ENCODE data around the gene ULK4.
"Not testable (repeated sequence)": the region's sequence is repeated elsewhere in the genome, so short reads cannot be mapped to it uniquely, and the experiment has no call there.

ULK4 gene

DNA sequence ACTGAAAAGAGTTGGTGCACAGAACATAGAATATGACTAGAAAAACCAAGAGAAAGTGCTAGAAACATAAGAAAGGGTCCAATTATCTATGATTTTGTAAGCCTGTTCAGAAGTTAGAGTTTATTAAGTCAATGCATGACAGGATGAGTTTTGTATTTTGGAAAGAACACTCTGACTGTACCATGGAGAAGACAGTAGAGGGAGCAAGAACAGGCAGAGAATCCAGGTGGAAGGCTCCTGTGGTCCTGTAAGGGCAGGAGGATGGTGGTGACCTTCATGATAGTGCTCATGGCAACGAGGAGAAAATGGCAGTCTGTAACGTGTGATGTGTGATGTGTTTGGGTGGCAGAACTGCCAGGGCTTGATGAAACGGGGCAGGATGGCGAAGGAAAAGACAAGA is 513.5 kb downstream of the ULK4 start:
- DNase-seq (ENCODE audit: low read depth, low spot score): no peak

DNA sequence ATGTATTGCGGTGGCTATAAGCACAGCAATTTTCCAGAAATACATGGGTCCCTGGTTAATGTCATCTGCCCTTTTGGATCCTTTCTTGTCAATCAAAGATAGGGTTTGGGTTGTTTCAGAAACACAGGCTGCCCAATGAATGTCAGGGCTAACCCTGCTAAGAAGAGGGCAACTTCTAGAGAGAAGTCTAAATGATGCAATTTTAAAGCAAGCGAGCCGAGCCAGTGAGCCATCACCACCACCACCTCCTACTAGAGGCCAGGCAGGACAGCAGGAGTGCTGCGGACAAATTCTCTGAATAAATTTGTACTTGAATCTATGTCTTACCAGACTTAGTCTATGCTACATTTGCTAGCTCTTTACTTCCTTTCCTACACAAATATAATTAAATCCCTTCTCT is 514.2 kb downstream of the ULK4 start:
- DNase-seq (ENCODE audit: low read depth, low spot score): no peak

DNA sequence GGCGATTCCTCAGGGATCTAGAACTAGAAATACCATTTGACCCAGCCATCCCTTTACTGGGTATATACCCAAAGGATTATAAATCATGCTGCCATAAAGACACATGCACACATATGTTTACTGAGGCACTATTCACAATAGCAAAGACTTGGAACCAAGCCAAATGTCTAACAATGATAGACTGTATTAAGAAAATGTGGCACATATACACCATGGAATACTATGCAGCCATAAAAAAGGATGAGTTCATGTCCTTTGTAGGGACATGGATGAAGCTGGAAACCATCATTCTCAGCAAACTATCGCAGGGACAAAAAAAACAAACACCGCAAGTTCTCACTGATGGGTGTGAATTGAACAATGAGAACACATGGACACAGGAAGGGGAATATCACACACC is 515.6 kb downstream of the ULK4 start:
- DNase-seq (ENCODE audit: low read depth, low spot score): not testable (repeated sequence)

DNA sequence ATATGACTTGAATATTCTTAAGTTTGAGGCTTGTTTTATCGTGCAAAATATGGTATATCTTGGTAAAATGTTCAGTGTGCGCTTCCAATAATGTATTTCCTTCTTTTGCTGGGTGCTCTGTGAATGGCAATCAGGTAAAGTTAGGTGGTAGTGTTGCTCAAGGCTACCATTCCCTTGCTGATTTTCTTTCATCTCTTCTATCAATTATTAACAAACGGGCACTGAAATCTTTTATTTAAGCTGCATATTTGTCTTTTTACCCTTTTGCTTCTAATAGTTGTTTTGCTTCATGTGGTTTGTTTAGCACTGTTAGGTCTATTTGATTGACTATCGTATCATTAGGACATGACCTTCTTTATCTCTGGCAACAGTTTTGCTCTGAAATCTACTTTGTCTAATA is 520.3 kb downstream of the ULK4 start:
- no peak for DNase-seq (ENCODE audit: low read depth, low spot score)

DNA sequence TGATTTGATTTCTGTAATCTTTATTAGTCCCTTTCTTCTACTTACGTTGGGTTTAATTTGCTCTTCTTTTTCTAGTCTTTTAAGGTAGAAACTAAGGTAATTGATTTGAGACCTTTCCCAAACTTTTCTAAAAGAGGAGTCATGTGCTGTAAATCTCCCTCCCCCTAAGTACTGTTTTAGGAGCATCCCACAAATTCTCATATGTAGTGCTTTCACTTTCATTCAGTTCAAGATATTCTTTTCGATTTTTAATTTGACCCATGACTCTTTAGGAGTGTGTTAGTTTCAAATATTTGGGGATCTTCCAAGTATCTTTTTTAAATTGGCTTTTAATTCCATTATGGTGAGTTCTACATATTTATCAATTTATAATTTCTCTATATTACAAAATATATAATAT is 520.8 kb downstream of the ULK4 start:
- no peak for DNase-seq (ENCODE audit: low read depth, low spot score)

DNA sequence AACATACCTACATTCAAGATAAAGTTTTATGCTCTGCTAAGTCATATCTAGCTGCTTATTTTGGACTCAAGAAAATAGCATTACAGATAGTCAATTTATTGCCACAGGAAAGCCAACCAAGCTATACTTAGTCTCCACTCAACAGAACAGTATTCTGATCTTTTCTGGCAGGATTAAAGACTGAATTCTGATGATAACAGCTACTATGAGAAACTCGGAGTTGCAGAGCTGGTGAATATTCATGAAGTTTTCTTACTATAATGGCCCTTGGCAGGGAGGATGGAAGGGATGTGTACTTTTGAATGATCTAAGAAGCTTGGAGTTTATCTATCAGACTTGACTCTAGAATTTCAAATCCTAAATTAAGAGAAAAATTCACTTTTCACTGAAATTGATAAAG is 524.9 kb downstream of the ULK4 start:
- DNase-seq (ENCODE audit: low read depth, low spot score): peak; percentile 40

DNA sequence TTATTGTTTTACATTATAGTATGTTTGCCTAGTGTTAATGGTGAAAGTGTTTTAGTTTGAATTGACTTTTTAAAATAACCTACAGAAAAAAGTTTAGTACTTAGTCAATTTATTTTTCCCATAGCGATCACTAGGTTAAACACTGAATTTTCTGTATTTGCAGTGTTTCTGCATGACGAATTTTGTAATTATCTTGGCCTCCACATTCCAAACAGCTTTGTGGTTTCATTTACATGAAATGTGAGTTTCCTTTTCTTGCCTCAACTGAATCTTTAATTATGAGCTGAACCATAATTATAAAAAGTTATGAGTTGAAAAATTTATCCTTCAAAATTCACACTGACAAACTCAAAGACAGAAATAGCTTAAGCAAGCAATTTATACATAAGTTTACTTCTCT is 527.1 kb downstream of the ULK4 start:
- DNase-seq (ENCODE audit: low read depth, low spot score): peak; percentile 60

DNA sequence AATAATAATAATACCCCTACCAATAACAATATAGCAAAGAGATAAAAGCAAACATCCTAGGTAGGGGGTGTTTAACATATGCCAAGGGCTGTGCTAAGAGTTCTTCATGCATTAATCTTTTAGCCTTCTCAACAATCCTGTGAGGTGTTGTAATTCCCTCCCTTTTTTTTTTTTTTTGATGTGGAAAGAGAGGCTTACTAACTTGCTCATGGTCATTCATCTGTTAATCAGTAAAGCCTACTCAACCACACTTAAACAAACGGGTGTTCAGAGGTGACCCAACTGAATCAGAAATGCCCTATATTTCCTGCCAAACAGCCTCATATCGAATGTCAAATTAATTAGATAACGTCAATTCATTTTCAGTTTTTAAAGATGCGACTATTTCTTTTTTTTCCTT is 530.5 kb downstream of the ULK4 start:
- DNase-seq (ENCODE audit: low read depth, low spot score): no peak

DNA sequence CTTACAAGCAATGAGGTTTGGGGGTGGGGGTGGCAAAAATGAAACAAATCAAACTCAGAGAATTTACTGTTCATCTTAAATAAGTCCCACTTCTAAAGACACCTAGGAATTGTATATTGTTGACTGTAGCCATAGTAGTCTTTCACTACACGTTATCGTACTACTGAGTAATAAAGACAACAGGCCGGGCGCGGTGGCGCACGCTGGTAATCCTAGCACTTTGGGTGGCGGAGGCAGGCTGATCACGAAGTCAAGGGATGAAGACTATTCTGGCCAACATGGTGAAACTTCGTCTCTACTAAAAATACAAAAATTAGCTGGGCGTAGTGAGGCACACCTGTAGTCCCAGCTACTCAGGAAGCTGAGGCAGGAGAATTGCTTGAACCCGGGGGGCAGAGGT is 531.0 kb downstream of the ULK4 start:
- DNase-seq (ENCODE audit: low read depth, low spot score): no peak

DNA sequence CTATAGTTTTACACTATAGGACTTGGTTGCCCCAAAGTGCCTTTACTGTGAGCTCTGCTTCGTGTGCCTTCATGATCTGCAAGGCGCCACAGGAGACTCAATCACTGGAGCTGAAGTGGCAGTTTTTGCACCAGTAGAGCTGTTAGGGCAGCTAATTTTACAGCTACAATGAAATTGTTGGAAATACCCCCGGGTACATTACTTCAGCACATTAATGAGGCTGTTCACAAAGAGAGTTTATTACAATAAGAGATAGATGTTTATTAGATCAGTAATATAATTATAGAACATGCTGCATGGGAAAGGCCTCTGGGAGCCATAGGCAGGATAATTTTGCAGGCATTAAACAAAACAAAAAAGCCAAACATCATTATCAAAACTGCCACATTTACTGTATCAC is 531.5 kb downstream of the ULK4 start:
- DNase-seq (ENCODE audit: low read depth, low spot score): no peak

DNA sequence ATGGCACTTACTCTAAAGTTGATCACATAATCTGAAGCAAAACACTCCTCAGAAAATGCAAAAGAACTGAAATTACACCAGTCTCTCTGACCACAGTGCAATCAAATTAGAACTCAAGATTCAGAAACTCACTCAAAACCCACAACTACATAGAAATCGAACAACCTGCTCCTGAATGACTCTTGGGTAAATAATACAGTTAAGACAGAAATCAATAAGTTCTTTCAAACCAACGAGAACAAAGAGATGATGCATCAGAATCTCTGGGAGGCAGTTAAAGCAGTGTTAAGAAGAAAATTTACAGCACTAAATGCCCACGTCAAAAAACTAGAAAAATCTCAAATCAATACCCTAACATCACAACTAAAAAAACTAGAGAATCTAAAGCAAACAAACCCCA is 535.4 kb downstream of the ULK4 start:
- no peak for DNase-seq (ENCODE audit: low read depth, low spot score)

DNA sequence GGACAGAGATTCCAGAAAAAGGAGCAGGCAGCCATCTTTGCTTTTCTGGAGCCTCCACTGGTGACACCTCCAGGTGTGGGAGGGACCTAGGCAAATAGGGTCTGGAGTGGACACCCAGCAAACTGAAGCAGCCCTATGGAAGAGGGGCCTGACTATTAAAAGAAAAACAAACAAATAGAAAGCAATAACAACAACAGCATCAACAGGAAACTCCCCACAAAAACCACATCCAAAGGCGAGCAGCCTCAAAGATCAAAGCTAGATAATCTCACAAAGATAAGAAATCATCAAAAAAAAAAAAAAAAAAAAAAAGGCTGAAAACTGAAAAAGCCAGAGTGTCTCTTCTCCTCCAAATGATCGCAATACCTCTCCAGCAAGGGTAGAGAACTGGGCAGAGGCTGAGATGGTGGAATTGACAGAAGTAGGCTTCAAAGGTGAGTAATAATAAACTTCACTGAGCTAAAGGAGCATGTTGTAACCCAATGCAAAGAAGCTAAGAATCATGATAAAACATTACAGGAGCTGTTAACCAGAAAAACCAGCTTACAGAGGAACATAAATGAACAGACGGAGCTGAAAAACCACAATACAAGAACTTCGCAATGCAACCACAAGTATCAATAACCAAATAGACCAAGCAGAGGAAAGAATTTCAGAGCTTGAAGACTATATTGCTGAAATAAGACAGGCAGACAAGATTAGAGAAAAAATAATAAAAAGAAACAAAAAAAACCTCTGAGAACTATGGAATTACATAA is 537.2 kb downstream of the ULK4 start:
- DNase-seq (ENCODE audit: low read depth, low spot score): no peak

DNA sequence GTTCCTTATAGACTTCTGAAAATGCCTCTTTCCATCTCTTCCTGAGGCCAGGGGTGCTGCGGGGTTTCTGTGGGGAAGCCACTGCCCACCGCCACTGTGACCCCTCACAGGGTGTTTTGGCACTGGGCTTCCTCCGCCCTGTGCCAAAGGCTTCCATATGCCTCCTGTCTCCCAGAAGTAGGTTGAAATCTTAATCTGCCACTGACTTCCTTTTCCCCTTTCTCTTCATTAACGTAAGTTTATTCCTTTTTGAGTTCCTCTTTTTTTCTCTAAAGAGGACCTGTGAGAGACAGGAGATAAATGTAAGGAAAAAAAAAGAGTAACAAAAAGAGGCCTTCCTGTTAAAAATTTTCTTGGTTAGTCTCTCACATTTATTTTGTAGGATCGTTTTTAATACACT is 542.1 kb downstream of the ULK4 start:
- no peak for DNase-seq (ENCODE audit: low read depth, low spot score)

DNA sequence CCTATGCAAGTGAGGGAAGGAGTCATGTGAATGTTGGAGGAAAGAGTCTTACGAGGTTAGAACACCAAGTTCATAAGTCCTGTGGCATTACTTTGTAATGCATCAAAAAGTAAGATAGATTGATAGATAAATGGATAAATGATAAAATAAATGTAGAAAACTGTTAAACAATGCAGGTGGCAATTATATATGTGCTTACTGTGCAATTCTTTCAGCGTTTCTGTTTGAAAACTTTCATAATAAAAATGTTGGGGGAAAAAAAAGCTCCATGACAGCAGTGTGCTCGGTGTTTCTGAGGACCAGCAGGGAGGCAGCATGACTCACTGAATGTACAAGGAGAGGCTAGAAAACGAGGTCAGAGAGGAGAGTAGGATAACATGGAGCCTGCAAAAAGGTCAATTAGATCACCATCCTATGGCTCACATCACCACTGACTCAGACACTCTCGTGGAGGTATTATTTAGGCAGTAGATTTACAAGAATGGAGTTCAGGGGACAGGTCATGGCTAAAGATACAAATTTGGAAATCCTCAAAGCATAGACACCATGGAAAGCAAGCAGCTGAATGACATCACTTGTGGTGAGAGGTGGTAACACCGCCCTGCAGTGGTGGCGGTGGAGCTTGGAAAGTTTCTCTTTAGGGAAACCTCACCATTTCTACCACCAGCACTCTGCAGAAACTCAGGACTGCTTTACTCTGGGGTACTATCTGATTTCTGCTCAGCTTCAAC is 542.8 kb downstream of the ULK4 start:
- peak; percentile 56 for DNase-seq (ENCODE audit: low read depth, low spot score)

DNA sequence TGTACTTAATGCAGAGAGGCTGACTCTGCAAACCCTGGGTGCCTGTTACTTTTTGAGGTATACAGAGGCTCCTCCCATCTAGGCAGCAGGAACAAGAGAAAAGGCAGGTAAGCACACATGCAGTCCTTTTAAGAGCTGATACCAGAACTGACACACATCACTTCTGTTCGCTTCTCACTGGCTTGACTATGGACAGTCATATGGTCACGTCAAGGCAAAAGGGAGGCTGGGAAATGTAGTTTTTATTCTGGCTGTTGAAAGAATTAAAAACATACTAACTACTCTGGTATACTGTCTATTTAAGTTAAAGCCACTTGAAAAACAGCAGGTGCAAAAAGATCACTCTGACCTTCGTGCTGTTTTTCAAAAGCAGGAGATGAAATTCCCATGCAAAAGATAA is 544.3 kb downstream of the ULK4 start:
- DNase-seq (ENCODE audit: low read depth, low spot score): no peak

DNA sequence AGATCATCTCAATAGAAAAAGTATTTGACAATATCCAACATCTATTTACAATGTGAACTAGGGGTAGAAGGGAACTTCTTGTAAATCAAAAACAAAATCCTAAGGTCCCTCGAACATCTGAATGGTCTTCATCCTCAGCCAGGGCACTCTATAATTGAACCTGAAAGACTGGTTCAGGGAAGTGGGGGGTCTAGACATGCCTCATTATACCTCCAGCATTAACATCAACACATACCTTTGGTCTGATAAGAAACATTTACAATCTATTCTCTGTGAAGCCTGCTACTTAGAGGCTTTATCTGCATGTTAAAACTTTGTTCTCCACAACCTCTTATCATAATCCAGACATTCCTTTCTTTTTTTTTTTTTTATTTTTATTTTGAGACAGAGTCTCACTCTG is 550.8 kb downstream of the ULK4 start:
- no peak for DNase-seq (ENCODE audit: low read depth, low spot score)

DNA sequence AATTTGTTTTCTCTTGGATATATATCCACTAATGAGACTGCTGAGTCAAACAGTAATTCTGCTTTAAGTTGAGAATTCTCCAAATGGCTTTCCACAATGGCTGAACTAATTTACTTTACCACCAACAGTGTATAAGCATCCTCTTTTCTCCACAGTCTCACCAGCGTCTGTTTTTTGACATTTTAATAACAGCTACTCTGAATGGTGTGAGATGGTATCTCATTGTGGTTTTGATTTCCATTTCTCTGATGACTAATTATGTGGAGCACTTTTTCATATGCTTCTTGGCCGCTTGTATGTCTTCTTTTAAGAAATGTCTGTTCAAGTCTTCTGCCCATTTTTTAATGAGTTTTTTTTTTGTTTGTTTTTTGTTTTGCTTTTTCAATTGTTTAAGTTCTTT is 556.4 kb downstream of the ULK4 start:
- peak; percentile 31 for DNase-seq (ENCODE audit: low read depth, low spot score)

DNA sequence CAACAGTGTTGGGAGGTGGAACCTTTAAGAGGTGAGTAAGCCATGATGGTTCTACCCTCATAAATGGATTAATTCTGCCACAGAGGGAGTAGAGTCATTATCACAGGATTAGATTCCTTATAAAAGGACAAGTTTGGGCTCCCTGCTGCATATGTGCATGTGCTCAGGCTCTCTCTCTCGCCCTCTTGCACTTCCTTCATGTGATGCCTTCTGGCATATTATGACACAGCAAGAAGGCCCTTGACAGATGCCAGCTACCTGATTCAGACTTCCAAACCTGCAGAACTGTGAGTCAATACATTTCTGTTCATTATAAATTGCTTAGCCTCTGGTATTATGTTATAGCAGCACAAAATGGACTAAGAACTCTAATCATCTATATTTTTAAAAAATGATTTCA is 557.3 kb downstream of the ULK4 start:
- no peak for DNase-seq (ENCODE audit: low read depth, low spot score)

DNA sequence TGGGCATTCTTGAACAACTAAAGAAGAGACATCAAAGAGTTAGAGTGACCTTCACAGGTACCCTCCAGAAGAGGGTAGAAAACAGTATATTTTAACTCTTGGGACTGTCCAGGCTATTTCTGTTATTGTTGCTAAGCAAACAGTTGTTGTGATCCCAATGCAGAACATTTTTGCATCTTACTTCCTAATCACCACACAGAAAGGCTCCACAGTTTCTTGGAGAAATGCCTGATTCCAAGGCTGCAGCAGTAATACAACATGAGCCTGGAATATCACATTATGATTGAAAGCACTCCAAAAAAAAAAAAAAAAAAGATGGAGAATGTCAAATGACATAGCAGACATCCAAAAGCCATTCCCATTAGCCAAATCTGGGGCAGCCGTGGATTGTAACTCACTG is 567.0 kb downstream of the ULK4 start:
- no peak for DNase-seq (ENCODE audit: low read depth, low spot score)

DNA sequence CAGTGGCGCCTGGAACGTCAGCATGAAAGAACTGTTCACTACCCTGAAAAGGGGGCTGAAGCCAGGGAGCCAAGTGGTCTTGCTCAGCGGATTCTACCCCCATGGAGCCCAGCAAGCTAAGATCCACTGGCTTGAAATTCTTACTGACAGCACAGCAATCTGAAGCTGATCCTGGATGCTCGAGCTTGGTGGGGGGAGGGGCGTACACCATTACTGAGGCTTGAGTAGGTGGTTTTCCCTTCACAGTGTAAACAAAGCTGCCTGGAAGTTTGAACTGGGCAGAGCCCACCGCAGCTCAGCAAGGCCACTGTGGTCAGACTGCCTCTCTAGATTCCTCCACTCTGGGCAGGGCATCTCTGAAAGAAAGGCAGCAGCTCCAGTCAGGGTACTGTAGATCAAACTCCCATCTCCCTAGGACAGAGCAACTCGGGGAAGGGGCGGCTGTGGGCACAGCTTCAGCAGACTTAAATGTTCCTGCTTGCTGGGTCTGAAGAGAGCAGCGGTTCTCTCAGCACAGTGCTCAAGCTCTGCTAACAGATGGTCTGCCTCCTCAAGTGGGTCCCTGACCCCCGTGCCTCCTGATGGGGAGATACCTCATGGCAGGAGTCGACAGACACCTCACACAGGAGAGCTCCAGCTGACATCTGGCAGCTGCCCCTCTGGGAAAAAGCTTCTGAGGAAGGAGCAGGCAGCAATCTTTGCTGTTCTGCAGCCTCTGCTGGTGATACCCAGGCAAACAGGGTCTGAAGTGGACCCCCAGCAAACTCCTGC is 591.0 kb downstream of the ULK4 start:
- peak; percentile 47 for DNase-seq (ENCODE audit: low read depth, low spot score)

DNA sequence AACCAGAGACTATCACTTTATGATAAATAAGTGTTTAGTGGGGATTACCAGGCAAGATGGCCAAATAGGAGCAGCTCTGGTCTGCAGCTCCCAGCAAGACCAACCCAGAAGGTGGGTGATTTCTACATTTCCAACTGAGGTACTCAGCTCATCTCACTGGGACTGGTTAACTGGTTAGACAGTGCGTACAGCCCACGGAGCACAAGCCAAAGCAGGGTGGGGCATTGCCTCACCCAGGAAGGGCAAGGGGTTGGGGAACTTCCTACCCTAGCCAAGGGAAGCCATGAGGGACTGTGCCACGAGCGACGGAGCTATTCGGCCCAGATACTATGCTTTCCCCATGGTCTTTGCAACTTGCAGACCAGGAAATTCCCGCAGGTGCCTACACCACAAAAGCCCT is 591.6 kb downstream of the ULK4 start:
- no peak for DNase-seq (ENCODE audit: low read depth, low spot score)

DNA sequence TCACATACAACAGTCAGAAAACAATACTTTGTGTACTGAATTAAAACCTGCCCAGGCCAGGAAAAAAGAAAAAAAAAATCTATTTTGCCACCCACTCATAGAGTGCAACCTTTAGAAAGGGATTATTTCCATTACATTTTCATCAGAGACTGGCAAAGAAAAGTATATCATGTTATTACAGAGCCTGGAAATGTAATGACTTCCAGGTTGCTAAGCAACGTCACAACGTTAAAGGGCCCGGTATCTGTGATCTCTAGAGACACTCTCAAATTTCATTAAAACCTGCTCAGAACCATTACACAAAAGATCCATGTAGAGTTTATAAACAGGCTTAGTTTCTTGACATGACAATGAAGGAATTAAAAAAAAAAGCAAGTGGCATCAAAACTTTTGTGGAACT is 592.1 kb downstream of the ULK4 start:
- DNase-seq (ENCODE audit: low read depth, low spot score): no peak

DNA sequence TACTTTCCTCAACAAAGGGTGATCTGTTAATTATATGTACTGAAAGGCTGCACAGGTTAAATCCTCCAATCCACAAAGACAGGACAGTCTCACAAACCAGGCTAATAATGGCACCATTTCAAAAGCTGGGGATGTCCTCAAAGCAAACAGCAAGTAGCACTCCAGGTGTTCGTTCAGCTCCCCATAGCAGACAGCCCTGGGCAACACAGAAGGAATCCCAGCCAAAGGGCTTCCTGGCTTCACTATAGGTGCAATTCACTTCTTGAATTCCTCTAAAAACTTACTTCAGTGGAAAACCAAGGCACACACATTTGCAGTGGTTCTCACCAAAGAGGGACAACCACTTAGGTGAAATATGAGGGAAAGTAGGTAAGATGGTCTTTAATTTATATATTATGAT is 595.9 kb downstream of the ULK4 start:
- DNase-seq (ENCODE audit: low read depth, low spot score): no peak

Data from astrocyte of the hippocampus (primary cell).